ENCODE results near the gene KCNH4.

The KCNH4 gene

GRCh38 chr17:42197564-42198156 lies 16.7 kb upstream of the KCNH4 start:
- peaks cover 3 to 39% (median 31%) of the 10 kb centered on the region in 5 donors for H3K36me3 ChIP-seq (ENCODE audit: control insufficient read depth in 5 of 5, insufficient read depth in 5 of 5, low read length in 5 of 5)
- peaks cover 2 to 25% (median 18%) of the 10 kb centered on the region in 5 donors for H3K4me1 ChIP-seq (ENCODE audit: control insufficient read depth in 5 of 5, insufficient read depth in 5 of 5, low read length in 5 of 5)
- no peak overlapping the region for H3K4me3 ChIP-seq (ENCODE audit: low read depth in 1 of 5, low read length in 5 of 5)
- H3K9me3 ChIP-seq (ENCODE audit: control insufficient read depth in 5 of 5, low read length in 5 of 5) = no peaks in the 10 kb centered on the region
- H3K9ac ChIP-seq (ENCODE audit: low read length in 5 of 5) = no peak overlapping the region
- no peak overlapping the region for H3K27ac ChIP-seq (ENCODE audit: low read depth, low read length)
- H3K27me3 ChIP-seq (ENCODE audit: control insufficient read depth in 5 of 5, insufficient read depth in 4 of 5, low read length in 5 of 5) = no peaks in the 10 kb centered on the region

GRCh38 chr17:42193969-42194899 lies 13.3 kb upstream of the KCNH4 start, which contains the start of gene GHDC:
Gene GHDC, minus strand, starts transcription at chr17:42194494. Its CDS starts 913 bp downstream, at chr17:42193581.
- peak within 1 kb of the TSS; percentile 91 to 99 (median 98) for H3K4me3 ChIP-seq (ENCODE audit: low read depth in 1 of 5, low read length in 5 of 5)
- H3K9ac ChIP-seq (ENCODE audit: low read length in 5 of 5) = peak within 1 kb of the TSS; percentile 68 to 96 (median 91)
- no peaks in the 10 kb centered on the region for H3K9me3 ChIP-seq (ENCODE audit: control insufficient read depth in 5 of 5, low read length in 5 of 5)
- H3K27ac ChIP-seq (ENCODE audit: low read depth, low read length) = peak within 1 kb of the TSS; percentile 82
- no peaks in the 10 kb centered on the region for H3K27me3 ChIP-seq (ENCODE audit: control insufficient read depth in 5 of 5, insufficient read depth in 4 of 5, low read length in 5 of 5)
- peaks cover 0 to 15% (median 0%) of the 10 kb centered on the region in 5 donors for H3K36me3 ChIP-seq (ENCODE audit: control insufficient read depth in 5 of 5, insufficient read depth in 5 of 5, low read length in 5 of 5)
- H3K4me1 ChIP-seq (ENCODE audit: control insufficient read depth in 5 of 5, insufficient read depth in 5 of 5, low read length in 5 of 5) = peaks cover 2 to 24% (median 19%) of the 10 kb centered on the region in 5 donors

GRCh38 chr17:42193216-42193968 lies 12.4 kb upstream of the KCNH4 start:
- peak overlapping the region; percentile 91 to 99 (median 98) for H3K4me3 ChIP-seq (ENCODE audit: low read depth in 1 of 5, low read length in 5 of 5)
- H3K4me1 ChIP-seq (ENCODE audit: control insufficient read depth in 5 of 5, insufficient read depth in 5 of 5, low read length in 5 of 5) = peaks cover 2 to 27% (median 19%) of the 10 kb centered on the region in 5 donors
- H3K9ac ChIP-seq (ENCODE audit: low read length in 5 of 5) = peak overlapping the region in 4 of 5 donors; percentile 68 to 96 (median 93)
- no peaks in the 10 kb centered on the region for H3K27me3 ChIP-seq (ENCODE audit: control insufficient read depth in 5 of 5, insufficient read depth in 4 of 5, low read length in 5 of 5)
- peaks cover 0 to 9% (median 0%) of the 10 kb centered on the region in 5 donors for H3K36me3 ChIP-seq (ENCODE audit: control insufficient read depth in 5 of 5, insufficient read depth in 5 of 5, low read length in 5 of 5)
- H3K9me3 ChIP-seq (ENCODE audit: control insufficient read depth in 5 of 5, low read length in 5 of 5) = no peaks in the 10 kb centered on the region
- H3K27ac ChIP-seq (ENCODE audit: low read depth, low read length) = no peak overlapping the region

GRCh38 chr17:42192189-42193126 lies 11.5 kb upstream of the KCNH4 start:
- Histone ChIP-seq H3K9me3 (ENCODE audit: control insufficient read depth in 5 of 5, low read length in 5 of 5) (no peaks in the 10 kb centered on the region), H3K4me1 (ENCODE audit: control insufficient read depth in 5 of 5, insufficient read depth in 5 of 5, low read length in 5 of 5) (peaks cover 2 to 27% (median 19%) of the 10 kb centered on the region in 5 donors), H3K9ac (ENCODE audit: low read length in 5 of 5) (peak overlapping the region in 1 of 5 donors; percentile 4), H3K27me3 (ENCODE audit: control insufficient read depth in 5 of 5, insufficient read depth in 4 of 5, low read length in 5 of 5) (no peaks in the 10 kb centered on the region), H3K36me3 (ENCODE audit: control insufficient read depth in 5 of 5, insufficient read depth in 5 of 5, low read length in 5 of 5) (peaks cover 0 to 9% (median 0%) of the 10 kb centered on the region in 5 donors), H3K4me3 (ENCODE audit: low read depth in 1 of 5, low read length in 5 of 5) (peak overlapping the region in 2 of 5 donors; percentile 18 to 98), H3K27ac (ENCODE audit: low read depth, low read length) (no peak overlapping the region)

GRCh38 chr17:42191275-42191608 lies 10.3 kb upstream of the KCNH4 start:
- H3K27me3 ChIP-seq (ENCODE audit: control insufficient read depth in 5 of 5, insufficient read depth in 4 of 5, low read length in 5 of 5) = no peaks in the 10 kb centered on the region
- no peaks in the 10 kb centered on the region for H3K9me3 ChIP-seq (ENCODE audit: control insufficient read depth in 5 of 5, low read length in 5 of 5)
- H3K36me3 ChIP-seq (ENCODE audit: control insufficient read depth in 5 of 5, insufficient read depth in 5 of 5, low read length in 5 of 5) = peaks cover 0 to 9% (median 0%) of the 10 kb centered on the region in 5 donors
- no peak overlapping the region for H3K27ac ChIP-seq (ENCODE audit: low read depth, low read length)
- H3K4me3 ChIP-seq (ENCODE audit: low read depth in 1 of 5, low read length in 5 of 5) = no peak overlapping the region
- H3K4me1 ChIP-seq (ENCODE audit: control insufficient read depth in 5 of 5, insufficient read depth in 5 of 5, low read length in 5 of 5) = peaks cover 2 to 27% (median 19%) of the 10 kb centered on the region in 5 donors
- H3K9ac ChIP-seq (ENCODE audit: low read length in 5 of 5) = no peak overlapping the region

GRCh38 chr17:42190491-42191274 lies 9.7 kb upstream of the KCNH4 start:
- Histone ChIP-seq H3K4me3 (ENCODE audit: low read depth in 1 of 5, low read length in 5 of 5) (no peak overlapping the region), H3K27me3 (ENCODE audit: control insufficient read depth in 5 of 5, insufficient read depth in 4 of 5, low read length in 5 of 5) (no peaks in the 10 kb centered on the region), H3K9me3 (ENCODE audit: control insufficient read depth in 5 of 5, low read length in 5 of 5) (no peaks in the 10 kb centered on the region), H3K4me1 (ENCODE audit: control insufficient read depth in 5 of 5, insufficient read depth in 5 of 5, low read length in 5 of 5) (peaks cover 2 to 27% (median 19%) of the 10 kb centered on the region in 5 donors), H3K27ac (ENCODE audit: low read depth, low read length) (no peak overlapping the region), H3K36me3 (ENCODE audit: control insufficient read depth in 5 of 5, insufficient read depth in 5 of 5, low read length in 5 of 5) (peaks cover 0 to 9% (median 0%) of the 10 kb centered on the region in 5 donors), H3K9ac (ENCODE audit: low read length in 5 of 5) (no peak overlapping the region)

GRCh38 chr17:42189651-42189965 lies 8.7 kb upstream of the KCNH4 start:
- peaks cover 2 to 33% (median 24%) of the 10 kb centered on the region in 5 donors for H3K4me1 ChIP-seq (ENCODE audit: control insufficient read depth in 5 of 5, insufficient read depth in 5 of 5, low read length in 5 of 5)
- no peaks in the 10 kb centered on the region for H3K9me3 ChIP-seq (ENCODE audit: control insufficient read depth in 5 of 5, low read length in 5 of 5)
- H3K27me3 ChIP-seq (ENCODE audit: control insufficient read depth in 5 of 5, insufficient read depth in 4 of 5, low read length in 5 of 5) = no peaks in the 10 kb centered on the region
- peaks cover 0 to 9% (median 0%) of the 10 kb centered on the region in 5 donors for H3K36me3 ChIP-seq (ENCODE audit: control insufficient read depth in 5 of 5, insufficient read depth in 5 of 5, low read length in 5 of 5)
- H3K9ac ChIP-seq (ENCODE audit: low read length in 5 of 5) = no peak overlapping the region
- H3K27ac ChIP-seq (ENCODE audit: low read depth, low read length) = no peak overlapping the region
- no peak overlapping the region for H3K4me3 ChIP-seq (ENCODE audit: low read depth in 1 of 5, low read length in 5 of 5)

GRCh38 chr17:42188749-42189650 lies 8.1 kb upstream of the KCNH4 start:
- H3K9me3 ChIP-seq (ENCODE audit: control insufficient read depth in 5 of 5, low read length in 5 of 5) = no peaks in the 10 kb centered on the region
- H3K27ac ChIP-seq (ENCODE audit: low read depth, low read length) = no peak overlapping the region
- no peaks in the 10 kb centered on the region for H3K27me3 ChIP-seq (ENCODE audit: control insufficient read depth in 5 of 5, insufficient read depth in 4 of 5, low read length in 5 of 5)
- peaks cover 0 to 9% (median 0%) of the 10 kb centered on the region in 5 donors for H3K36me3 ChIP-seq (ENCODE audit: control insufficient read depth in 5 of 5, insufficient read depth in 5 of 5, low read length in 5 of 5)
- peaks cover 0 to 32% (median 25%) of the 10 kb centered on the region in 5 donors for H3K4me1 ChIP-seq (ENCODE audit: control insufficient read depth in 5 of 5, insufficient read depth in 5 of 5, low read length in 5 of 5)
- H3K4me3 ChIP-seq (ENCODE audit: low read depth in 1 of 5, low read length in 5 of 5) = no peak overlapping the region
- H3K9ac ChIP-seq (ENCODE audit: low read length in 5 of 5) = no peak overlapping the region
